Activated B cell treated with CpG ODN at 0.5 μM for 24 hours (primary cell): Measurements from ENCODE around the gene EMILIN2. TPM values are rescaled to one million over a fixed set of nuclear protein-coding genes. Genes with fewer than 3 reads are reported as not detected.

Source experiments
- ATAC-seq: fragments of 200-7000 bp; cut with Tn5 transposase; one replicate; pipeline ENCODE4 v1.10.0; 2021; ENCODE audit warnings: low read depth, mild to moderate bottlenecking, moderate library complexity
- CTCF ChIA-PET: fragments of 350-600 bp; sonication (Branson Sonifier 250); formaldehyde crosslinking; loops from one replicate; lab custom pipeline; 2021; ENCODE audit warnings: antibody characterized with exemption; lab: Charles Lee
- POLR2A ChIA-PET: fragments of 350-600 bp; sonication (Branson Sonifier 250); formaldehyde crosslinking; loops from one replicate; lab custom pipeline; 2021; ENCODE audit warnings: antibody characterized with exemption; lab: Charles Lee
- DNase-seq: peaks from one replicate; pipeline ENCODE4 v3.0.0; 2022
- H3K27ac Mint-ChIP-seq: one replicate; pipeline ENCODE4 v1.8.0; 2020; ENCODE audit warnings: mixed read lengths
- H3K27me3 Mint-ChIP-seq: one replicate; pipeline ENCODE4 v1.8.0; 2021; ENCODE audit warnings: mixed read lengths
- H3K36me3 Mint-ChIP-seq: one replicate; pipeline ENCODE4 v1.8.0; 2021; ENCODE audit warnings: low read depth, mixed read lengths
- H3K4me1 Mint-ChIP-seq: one replicate; pipeline ENCODE4 v1.8.0; 2021; ENCODE audit warnings: mixed read lengths
- H3K4me3 Mint-ChIP-seq: one replicate; pipeline ENCODE4 v1.8.0; 2020; ENCODE audit warnings: mild to moderate bottlenecking, mixed read lengths
- H3K9me3 Mint-ChIP-seq: one replicate; pipeline ENCODE4 v1.8.0; 2020; ENCODE audit warnings: mixed read lengths
- intact Hi-C: fragments of 100-400 bp; cut with micrococcal nuclease; formaldehyde crosslinking; loops from one replicate; pipeline ENCODE4 v1.15.1; 2024
- total RNA-seq: library from RNA; stranded (reverse); gene quantifications from 2 replicates; pipeline ENCODE4 v1.2.3, GENCODE V29; 2022
- TF ChIP-seq, protein P1 (sequence below): fragments of 200-600 bp; IDR thresholded peaks from one replicate; pipeline ENCODE4 v1.8.0; 2022; ENCODE audit warnings: antibody characterized with exemption, mild to moderate bottlenecking

The EMILIN2 gene
- total RNA-seq, 1 donor from 2014 or later, result 80.9 TPM

DNA sequence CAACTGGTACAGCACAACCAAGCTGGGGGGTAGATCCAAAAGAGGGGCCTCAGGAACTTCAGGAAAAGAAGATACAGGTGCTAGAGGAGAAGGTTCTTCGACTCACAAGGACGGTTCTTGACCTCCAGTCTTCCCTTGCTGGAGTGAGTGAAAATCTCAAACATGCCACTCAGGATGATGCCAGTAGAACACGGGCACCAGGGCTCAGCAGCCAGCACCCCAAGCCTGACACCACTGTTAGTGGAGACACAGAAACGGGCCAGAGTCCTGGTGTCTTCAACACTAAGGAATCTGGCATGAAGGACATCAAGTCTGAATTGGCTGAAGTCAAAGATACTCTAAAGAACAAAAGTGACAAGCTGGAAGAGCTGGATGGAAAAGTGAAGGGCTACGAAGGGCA lies 43.8 kb downstream of the EMILIN2 start:
- Mint-ChIP-seq H3K27ac (no peak overlapping the region), H3K27me3 (peaks cover 5% of the 10 kb centered on the region), H3K4me1 (no peaks in the 10 kb centered on the region), H3K4me3 (no peak overlapping the region), H3K9me3 (peaks cover 17% of the 10 kb centered on the region), H3K36me3 (peaks cover 68% of the 10 kb centered on the region)
- ChIA-PET POLR2A (no interaction called here), CTCF (no interaction called here)
- ATAC-seq (no peak), DNase-seq (no peak)
- intact Hi-C loops, result no loop called here
- TF ChIP-seq, protein P1, sequence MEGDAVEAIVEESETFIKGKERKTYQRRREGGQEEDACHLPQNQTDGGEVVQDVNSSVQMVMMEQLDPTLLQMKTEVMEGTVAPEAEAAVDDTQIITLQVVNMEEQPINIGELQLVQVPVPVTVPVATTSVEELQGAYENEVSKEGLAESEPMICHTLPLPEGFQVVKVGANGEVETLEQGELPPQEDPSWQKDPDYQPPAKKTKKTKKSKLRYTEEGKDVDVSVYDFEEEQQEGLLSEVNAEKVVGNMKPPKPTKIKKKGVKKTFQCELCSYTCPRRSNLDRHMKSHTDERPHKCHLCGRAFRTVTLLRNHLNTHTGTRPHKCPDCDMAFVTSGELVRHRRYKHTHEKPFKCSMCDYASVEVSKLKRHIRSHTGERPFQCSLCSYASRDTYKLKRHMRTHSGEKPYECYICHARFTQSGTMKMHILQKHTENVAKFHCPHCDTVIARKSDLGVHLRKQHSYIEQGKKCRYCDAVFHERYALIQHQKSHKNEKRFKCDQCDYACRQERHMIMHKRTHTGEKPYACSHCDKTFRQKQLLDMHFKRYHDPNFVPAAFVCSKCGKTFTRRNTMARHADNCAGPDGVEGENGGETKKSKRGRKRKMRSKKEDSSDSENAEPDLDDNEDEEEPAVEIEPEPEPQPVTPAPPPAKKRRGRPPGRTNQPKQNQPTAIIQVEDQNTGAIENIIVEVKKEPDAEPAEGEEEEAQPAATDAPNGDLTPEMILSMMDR, result no peak

DNA sequence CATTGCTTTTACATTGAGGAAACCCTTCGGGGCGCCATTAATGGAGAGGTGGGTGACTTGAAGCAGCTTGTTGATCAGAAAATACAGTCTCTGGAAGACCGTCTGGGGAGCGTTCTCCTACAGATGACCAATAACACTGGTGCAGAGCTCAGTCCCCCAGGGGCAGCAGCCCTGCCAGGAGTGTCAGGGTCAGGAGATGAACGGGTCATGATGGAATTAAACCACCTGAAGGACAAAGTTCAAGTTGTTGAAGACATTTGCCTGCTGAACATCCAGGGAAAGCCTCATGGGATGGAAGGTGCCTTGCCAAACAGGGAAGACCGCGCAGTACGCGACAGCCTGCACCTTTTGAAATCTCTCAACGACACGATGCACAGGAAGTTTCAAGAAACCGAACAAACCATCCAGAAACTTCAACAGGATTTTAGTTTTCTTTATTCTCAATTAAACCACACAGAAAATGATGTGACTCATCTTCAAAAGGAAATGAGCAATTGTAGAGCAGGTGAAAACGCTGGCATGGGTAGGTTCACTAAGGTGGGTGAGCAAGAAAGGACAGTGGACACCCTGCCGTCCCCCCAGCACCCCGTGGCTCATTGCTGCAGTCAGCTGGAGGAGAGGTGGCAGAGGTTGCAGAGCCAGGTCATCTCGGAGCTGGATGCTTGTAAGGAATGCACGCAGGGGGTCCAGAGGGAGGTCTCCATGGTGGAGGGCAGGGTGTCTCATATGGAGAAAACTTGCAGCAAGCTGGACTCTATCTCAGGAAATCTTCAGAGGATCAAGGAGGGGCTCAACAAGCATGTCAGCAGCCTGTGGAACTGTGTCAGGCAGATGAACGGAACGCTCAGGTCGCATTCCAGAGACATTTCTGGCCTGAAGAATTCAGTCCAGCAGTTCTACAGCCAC lies 45.0 kb downstream of the EMILIN2 start:
- no peak for ATAC-seq
- POLR2A ChIA-PET, result no interaction called here

DNA sequence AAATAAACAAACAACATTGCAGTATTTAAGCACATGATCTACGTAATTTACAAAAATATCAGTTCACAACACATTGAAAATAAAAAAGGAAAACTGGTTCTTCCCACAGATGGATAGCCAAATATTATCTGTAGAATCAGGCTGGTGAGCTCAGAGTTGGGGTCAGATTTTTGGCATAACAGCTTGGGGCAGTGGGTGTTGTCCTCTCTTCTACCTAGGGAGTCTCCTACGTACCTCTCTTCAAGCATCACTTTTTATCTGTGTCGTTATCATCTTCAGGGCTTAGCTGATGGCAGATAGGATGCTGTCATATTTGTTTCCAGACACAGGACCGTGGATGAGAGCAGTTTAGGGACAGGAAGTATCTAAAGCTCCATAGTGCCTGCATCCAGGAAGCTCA lies 46.2 kb downstream of the EMILIN2 start:
- Mint-ChIP-seq H3K4me1 (peaks cover 3% of the 10 kb centered on the region), H3K36me3 (peaks cover 59% of the 10 kb centered on the region), H3K4me3 (no peak overlapping the region), H3K9me3 (peaks cover 6% of the 10 kb centered on the region), H3K27ac (no peak overlapping the region), H3K27me3 (peaks cover 1% of the 10 kb centered on the region)
- ATAC-seq, result no peak
- DNase-seq, result no peak
- intact Hi-C loops, result no loop called here
- TF ChIP-seq, protein P1, result no peak
- ChIA-PET POLR2A (no interaction called here), CTCF (no interaction called here)

More for the DNA sequence above, 45.0 kb downstream of the EMILIN2 start:
- intact Hi-C loops, result no loop called here
- no peaks in the 10 kb centered on the region for H3K4me1 Mint-ChIP-seq
- CTCF ChIA-PET, result no interaction called here
- H3K27ac Mint-ChIP-seq, result no peak overlapping the region
- H3K4me3 Mint-ChIP-seq, result no peak overlapping the region
- peaks cover 11% of the 10 kb centered on the region for H3K9me3 Mint-ChIP-seq
- peaks cover 5% of the 10 kb centered on the region for H3K27me3 Mint-ChIP-seq
- DNase-seq, result no peak
- H3K36me3 Mint-ChIP-seq, result peaks cover 62% of the 10 kb centered on the region
- TF ChIP-seq, protein P1, result no peak

DNA sequence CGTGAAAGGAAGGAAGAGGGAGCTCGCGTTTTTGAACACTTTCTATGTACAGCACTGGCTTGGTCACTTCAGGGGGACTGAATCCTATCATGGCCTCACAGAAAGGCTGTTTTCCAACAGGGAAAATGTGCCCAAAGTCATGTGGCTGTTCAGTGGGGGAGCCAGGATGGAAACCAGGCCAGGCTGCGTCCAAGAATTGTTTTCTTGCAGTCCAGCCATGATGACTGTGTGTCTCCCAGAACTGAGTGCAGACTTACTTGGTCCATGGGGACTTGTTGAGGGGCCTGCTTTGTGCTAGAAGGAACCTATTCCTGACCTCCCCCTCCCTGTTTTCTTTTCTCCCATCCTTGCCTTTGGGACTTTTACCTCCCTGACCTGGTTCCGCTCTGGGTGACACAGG lies 46.9 kb downstream of the EMILIN2 start:
- H3K27ac Mint-ChIP-seq, result no peak overlapping the region
- TF ChIP-seq, protein P1, result no peak
- peaks cover 57% of the 10 kb centered on the region for H3K36me3 Mint-ChIP-seq
- ChIA-PET POLR2A (interaction anchor here (0.7 kb wide), 1 partner anchor 50 kb away, joined by 5 read pairs; no protein-coding TSS in a partner anchor), CTCF (no interaction called here)
- peaks cover 6% of the 10 kb centered on the region for H3K9me3 Mint-ChIP-seq
- DNase-seq (no peak), ATAC-seq (no peak)
- H3K4me1 Mint-ChIP-seq, result peaks cover 7% of the 10 kb centered on the region
- H3K27me3 Mint-ChIP-seq, result peaks cover 1% of the 10 kb centered on the region
- intact Hi-C loops, result no loop called here
- no peak overlapping the region for H3K4me3 Mint-ChIP-seq

DNA sequence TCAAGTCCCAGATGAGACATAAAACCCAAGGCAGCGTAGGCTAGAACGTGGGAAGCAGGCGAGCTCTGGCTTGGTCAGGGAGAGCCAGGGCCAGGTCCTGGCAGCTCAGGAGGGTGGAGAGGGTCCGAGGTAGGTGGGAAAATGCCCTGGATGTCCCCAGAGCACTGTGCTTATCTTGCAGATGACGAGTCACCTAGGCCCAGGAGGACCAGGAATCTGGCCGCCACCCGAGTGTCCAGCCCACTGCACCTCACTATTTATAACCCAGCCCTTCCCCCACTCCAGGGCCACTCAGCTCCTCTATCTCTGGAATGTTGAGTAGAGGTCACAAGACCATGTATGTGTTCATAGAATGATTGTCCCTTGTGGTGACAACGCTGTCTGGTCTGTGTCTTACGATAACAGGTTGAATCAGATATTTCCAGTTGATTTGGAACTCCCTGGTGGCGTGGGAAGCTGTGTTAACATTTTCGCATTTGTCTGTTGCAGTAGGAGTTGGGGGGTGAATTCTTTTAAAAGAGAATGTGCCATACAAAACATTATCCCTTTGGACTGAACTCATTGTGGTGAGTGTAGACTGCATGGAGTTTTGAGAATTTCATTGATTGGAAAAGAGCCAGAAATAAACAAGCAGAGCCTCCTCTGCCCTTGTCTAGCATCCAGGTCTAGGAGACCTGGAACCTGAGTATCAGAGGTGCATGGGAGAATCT lies 47.5 kb downstream of the EMILIN2 start:
- Mint-ChIP-seq H3K4me3 (no peak overlapping the region), H3K27me3 (peaks cover 1% of the 10 kb centered on the region), H3K9me3 (peaks cover 6% of the 10 kb centered on the region), H3K4me1 (peaks cover 7% of the 10 kb centered on the region), H3K27ac (no peak overlapping the region), H3K36me3 (peaks cover 57% of the 10 kb centered on the region)
- TF ChIP-seq, protein P1, result no peak
- ATAC-seq, result no peak
- intact Hi-C loops, result no loop called here
- no peak for DNase-seq
- ChIA-PET CTCF (no interaction called here), POLR2A (interaction anchor here (0.7 to 1.0 kb wide), 2 partner anchors 47 to 51 kb away, joined by 4 to 5 read pairs; partner anchors contain the start of gene EMILIN2)
